Measurements from ENCODE around the gene TTLL4.
"Not testable (repeated sequence)": the region's sequence is repeated elsewhere in the genome, so short reads cannot be mapped to it uniquely, and the experiment has no call there.

Gene TTLL4

DNA sequence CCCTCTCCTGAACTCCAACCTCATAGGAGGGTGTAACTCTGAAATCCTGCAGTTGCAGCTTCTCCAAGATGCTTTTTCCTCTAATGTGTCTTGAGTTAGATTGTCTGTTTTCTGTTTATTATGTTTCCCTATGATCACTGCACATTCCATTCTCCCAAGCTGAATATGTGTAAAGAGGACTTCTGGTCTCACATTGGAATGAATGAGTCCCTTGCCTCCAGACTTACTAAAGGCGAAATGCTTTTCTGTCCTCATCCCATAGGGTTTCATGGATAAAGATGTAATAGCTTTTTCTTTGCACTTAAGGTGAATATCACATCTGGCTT lies 35.8 kb downstream of the TTLL4 start:
- DNase-seq: no peak

DNA sequence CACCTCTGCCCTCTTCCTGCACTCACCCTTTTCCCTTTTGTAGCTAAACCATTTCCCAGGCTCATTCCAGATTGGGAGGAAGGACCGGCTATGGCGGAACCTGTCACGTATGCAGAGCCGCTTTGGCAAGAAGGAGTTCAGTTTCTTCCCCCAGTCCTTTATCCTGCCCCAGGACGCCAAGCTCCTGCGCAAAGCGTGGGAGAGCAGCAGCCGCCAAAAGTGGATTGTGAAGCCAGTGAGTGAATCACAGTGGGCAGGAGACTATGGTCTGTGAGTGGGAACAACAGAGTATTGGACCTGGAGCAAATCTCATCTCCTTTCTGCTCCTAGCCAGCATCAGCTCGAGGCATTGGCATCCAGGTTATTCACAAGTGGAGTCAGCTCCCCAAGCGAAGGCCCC lies 36.3 kb downstream of the TTLL4 start:
- DNase-seq: no peak

DNA sequence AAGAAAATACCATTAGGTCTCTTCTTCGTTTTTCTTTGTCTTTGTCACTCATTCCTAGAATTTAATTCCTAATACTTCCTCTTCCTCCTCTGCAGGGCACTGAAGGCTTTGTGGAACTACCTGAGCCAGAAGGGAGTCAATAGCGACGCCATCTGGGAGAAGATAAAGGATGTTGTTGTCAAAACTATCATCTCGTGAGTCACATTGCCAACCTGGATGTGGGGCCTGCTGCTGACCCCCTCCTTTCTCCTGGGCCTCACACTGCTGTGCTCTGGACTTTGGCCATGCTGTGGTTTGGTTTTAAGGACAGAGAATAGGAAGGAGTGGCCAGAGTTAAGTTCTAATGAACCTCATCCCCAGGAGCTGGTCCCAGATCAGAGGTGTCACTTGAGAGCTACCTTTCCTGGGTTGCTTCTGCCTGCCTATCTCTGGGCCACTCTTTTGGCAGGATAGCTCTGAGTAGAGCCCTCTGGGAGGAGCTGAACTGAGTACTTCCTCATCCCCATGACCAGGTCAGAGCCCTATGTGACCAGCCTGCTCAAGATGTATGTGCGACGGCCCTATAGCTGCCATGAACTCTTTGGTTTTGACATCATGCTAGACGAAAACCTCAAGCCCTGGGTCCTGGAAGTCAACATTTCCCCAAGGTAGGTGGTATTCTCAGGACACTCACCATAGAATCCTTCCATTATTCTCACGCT lies 38.3 kb downstream of the TTLL4 start:
- DNase-seq: no peak

DNA sequence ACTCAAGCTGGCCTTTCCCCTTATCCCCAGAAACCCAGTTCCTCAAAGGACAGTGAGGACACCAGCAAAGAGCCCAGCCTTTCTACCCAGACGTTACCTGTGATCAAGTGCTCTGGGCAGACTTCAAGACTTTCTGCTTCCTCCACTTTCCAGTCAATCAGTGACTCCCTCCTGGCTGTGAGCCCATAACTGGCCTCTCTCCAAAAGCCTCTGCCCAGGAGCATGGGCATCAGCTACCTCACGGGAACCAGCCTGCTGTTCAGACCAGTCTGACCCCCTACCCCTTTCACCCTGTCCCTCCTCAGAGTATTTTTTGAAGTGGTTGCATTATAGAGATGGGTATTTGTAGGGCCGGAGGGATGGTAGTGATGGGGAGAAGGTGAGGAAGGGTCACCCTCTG lies 43.6 kb downstream of the TTLL4 start:
- no peak for DNase-seq

DNA sequence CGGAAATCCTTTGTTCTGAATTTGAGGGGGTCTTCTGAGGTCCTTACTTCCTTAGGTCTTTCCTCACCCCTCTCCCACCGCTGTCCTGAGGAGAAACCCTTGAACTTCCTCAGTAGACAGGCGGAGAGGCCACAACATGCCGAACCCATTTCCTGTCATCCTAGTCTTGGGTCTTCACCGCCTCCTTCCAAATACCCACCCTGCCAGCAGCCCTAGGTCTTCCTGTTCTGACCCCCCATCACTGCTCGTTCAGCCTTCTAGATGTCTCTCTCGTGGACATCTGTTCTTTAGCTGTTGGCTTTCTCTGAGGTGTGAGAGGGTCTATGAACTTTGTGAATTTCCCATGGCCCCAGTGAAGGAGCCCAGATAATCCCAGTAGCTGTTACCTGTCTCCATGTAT lies 44.1 kb downstream of the TTLL4 start:
- DNase-seq: no peak

DNA sequence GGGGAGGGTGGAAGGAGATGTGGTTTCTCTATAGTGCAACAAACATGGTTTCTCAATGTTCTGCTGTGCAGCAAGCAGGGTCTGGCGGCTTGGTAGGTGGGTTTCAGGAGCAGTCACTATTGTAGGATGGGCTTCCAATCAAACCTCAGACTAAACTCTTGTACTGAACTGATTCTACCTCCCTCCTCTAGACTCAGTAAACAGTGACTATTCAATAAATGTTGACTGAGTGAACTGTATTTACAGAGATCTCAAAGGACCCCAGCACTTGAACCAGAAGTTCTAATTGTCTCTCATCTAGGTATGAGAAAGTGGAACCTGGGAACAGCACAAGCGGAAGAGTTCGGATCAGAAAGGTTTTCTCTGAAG lies 44.5 kb downstream of the TTLL4 start:
- DNase-seq: no peak

DNA sequence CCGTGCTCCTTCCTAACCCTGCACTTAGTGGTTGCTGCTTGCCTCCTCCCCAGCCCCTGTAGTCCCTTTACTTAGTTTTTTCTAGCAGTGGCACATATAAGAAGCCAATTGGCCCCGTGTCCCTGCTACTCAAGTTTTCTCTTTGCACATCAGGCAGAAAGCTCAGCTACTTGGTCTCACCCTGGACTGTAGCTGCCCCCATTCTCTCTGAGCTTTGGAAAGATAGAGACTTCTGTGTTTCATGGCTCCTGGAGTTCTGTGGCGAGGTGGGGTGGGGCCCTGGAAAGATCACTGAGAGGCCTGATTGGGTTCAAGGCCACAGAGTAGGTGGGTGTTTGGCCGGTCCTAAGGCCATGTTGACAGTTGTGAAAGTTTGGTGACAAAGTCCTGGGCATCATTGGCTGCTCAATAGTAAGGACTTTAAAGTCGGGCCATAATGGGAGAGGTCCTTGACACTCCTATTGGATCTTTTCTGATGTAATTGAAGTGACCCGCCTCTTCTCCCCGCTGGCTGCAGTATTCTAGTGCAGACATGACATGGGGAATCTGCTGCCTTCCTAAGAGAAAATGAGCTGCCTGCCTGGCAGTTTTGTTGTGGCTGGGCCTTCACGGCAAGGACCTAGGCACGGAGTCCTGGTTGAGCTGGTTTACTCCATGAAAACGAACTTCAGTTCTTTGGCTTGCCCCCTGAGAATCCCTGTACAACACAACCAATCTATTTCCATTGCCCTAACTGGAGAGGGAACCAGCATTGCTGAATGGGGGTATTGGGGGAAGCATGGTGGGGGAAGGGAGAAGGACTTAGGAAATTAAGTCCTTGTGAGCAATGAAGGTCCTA lies 45.2 kb downstream of the TTLL4 start:
- DNase-seq: no peak

DNA sequence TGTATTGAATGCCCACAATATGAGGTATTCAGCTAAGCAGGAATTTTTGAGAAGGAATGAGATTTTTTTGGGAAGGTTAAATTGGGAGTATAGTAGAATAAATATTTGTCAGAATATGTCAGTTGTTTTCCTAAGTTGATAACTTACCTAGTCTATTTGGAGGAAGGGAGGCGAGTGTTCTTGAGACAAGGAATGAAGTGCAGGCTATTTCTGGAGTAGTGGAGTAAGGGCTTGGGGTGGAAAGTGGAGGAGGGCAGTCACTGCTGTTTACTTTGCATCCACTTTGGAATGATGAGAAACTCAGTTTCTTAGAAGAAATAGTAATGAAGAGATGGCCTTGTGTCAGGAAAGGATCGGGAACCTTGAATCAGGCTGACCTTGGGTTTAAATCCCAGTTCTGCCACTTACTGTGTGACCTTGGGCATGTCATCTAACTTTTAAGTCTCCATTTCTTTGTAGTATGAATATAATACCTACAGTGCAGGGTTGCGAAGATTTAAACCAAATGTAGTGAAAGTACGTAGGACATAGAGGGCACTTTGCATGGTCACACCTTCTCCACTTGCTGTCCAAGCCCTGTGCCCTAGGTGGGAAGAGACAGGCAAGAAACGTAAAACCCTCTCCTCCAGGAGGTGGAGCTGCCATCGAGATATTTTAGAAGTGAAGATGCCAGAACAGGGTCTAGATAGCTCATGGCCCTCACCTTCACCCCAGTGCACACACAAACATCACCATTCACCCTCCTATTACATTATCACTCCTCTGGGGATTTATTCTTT lies 46.2 kb downstream of the TTLL4 start:
- no peak for DNase-seq

DNA sequence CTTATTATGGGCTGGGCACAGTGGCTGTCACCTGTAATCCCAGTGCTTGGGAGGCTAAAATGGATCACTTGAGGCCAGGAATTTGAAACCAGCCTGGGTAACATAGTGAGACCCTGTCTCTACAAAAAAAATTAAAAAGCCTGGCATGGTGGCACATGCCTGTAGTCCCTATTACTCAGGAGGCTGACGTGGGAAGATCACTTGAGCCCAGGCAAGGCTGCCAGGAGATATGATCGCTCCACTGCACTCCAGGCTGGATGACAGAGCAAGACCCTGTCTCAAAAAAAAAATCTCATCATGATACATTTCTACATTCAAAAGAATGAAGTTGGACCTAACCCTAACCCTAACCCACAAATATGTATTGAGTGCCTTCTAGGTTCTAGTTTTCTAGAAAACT lies 51.2 kb downstream of the TTLL4 start:
- no peak for DNase-seq

DNA sequence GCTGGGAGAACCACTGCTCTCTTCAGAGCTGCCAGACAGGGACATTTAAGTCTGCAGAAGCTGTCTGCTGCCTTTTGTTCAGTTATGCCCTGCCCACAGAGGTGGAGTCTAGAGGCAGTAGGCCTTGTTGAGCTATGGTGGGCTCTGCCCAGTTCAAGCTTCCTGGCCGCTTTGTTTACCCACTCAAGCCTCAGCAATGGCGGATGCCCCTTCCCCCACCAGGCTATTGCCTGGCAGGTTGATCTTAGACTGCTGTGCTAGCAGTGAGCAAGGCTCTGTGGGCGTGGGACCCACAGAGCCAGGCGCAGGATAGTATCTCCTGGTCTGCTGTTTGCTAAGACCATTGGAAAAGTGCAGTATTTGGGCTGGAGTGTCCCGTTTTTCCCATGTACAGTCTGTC lies 62.1 kb downstream of the TTLL4 start:
- DNase-seq: not testable (repeated sequence)

DNA sequence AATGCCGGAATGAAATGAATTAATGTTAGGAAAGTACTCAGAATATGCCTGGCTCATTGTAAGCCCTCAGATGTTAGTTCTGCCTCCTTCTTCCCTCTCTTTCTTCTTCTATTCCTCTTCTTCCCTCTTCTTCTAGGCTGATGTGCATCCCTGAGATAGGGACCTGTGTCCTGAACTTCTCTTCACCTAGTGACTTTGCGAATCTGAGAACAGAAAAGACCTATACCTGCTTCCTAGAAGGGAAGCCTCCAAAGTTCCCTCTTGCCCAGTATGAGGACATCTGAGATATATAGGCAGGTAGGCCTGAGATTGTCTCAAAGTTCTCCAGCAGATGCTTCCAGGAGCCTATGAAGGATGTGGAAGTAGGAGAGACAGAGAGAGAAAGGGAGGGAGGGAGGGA lies 63.2 kb downstream of the TTLL4 start:
- DNase-seq: no peak

DNA sequence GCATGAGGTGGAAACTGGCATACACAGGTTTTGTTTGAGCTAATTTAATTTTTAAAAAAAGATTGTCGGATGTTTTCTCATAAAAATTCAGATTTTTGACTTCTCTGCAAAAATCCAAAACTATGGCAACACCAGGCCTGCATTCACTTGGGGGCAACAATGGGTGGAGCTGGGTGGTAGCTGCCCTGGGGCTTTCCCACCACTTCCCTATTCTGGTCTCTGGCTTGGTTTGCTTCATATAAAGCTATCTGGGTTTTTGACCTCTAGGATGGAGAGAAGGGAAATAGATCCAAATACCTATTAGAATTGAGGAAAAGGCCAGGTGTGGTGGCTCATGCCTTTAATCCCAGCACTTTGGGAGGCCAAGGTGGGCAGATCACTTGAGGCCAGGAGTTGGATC lies 65.9 kb downstream of the TTLL4 start:
- no peak for DNase-seq

DNA sequence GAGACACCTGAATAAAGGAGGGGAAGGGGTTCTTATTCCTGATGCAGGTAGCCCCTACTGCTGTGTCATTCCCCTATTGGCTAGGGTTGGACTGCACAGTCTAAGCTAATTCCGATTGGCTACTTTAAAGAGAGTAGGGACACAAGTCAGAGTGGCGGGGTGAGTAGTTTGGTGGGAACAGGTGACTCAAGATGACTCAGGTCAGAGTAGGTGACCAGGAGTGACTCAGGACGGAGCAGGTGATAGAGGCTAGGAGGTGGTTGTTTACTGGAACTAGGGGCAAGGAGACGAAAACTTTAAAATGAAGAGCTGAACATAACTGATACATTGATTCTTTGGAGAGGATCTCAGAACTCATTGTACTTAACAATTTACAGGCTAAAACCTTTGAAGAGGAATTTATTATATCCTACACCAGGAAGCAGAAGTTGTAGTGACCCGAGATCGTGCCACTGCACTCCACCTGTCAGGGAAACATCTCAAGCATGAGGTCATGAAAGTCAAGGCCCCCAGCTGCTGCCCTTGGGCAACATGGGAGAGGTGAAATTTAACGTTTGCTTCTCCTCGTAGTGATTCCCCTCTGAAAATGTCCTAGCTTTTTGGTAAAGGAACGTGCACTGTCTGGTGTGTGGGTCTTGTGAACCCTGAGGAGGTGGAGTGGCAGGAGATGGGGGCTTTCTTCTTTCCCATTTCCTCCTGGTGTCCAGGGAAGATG lies 66.8 kb downstream of the TTLL4 start:
- no peak for DNase-seq

DNA sequence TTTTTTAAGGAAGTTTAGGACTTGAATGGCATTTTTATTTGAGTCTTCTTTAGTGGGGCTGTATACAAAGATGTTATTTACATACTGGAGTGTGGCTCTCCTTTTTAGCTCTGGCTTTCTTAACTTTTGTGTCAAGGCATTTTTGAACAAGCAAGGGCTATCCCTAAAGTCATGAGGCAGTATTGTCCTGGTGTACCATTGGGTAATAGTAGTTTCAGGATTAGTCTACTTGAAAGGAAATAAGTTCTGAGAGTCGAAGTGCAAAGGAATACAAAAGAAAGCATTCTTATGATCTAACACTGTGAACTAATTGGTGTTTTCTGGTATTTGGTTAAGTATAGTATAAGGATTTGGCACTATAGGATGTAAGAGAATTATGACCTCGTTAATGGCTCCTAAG lies 69.4 kb downstream of the TTLL4 start:
- DNase-seq: no peak

DNA sequence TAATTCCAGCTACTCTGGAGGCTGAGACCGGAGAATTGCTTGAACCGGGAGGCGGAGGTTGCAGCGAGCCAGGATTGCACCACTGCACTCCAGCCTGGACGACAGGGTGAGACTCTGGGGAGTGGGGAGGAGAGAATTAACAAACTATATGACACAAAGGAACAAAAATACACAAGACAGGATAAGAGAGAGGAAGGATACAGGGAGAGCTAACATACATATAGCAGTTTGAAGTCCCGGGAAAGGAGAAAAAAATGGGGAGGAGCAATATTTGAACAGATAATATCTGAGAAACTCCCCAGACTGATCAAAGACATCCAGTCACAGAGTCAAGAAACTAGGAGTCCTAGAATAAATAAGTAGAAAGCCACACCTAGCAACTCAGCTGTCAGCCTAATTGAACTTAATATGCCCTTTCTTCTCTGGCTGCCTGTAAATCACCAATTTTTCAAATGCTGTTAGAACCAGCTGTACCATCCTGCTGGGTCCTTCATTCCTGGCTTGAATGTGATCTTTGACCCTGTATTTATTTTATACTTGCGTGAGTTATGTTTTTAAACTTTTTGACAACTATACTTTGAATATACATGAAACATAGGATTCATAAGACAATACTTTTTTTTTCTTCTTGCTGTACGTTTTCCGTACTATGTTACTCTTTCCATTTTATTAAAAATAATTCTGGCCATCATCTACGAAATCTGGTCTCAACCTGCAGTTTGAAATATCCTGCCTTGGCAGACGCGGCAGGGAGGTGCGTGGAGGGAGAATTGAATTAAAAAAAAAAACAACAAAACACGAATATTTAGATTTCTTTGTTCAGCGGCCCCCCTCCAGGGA lies 70.4 kb downstream of the TTLL4 start:
- no peak for DNase-seq

DNA sequence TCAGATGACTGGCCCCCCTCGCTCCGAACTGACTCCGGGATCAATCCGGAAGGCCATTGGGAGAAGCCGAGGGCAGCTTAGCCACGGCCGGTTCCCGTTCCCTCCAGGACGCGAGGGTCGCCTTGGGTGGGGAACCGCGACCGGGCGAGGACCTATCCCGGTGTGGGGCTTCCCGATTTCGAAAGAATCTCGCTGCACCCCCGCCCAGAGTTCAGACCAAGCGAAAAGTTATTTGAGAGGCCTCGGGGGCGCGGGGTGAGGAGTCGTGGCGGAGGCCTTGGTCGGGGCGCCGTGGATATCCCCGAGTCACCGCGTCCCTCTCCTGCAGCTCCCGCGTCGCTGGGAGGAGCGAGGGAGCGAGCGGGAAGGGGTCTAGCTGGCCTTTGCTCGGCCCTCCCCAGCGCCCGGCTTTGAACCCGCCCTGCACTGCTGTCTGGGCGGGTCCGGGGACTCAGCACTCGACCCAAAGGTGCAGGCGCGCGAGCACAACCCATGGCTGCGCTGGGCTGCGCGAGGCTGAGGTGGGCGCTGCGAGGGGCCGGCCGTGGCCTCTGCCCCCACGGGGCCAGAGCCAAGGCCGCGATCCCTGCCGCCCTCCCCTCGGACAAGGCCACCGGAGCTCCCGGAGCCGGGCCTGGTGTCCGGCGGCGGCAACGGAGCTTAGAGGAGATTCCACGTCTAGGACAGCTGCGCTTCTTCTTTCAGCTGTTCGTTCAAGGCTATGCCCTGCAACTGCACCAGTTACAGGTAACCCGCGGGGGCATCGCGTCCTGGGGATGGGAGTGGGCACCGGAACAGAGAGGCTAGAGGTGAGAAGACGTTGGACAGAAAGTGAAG lies 71.3 kb downstream of the TTLL4 start, which contains the start of gene CYP27A1:
TSS of gene CYP27A1 (plus strand) at position 457 of the 837 bp plus-strand sequence. CDS start at position 493, 36 bp downstream.
- DNase-seq: no peak

DNA sequence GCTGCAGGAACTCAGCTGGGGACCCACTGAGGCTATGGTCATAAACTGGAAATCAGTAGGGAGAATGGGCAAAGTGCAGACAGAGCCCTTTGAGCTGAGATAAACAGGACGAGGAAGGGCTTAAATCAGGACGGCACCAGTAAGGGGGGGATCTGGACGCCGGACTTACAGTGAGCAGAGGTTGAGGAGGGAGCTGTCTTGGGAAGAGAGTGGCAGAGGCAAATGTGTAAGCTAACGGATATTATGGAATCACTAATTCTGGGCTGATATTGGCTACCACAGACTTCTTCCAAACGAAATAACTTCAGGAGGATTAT lies 71.9 kb downstream of the TTLL4 start:
- no peak for DNase-seq

DNA sequence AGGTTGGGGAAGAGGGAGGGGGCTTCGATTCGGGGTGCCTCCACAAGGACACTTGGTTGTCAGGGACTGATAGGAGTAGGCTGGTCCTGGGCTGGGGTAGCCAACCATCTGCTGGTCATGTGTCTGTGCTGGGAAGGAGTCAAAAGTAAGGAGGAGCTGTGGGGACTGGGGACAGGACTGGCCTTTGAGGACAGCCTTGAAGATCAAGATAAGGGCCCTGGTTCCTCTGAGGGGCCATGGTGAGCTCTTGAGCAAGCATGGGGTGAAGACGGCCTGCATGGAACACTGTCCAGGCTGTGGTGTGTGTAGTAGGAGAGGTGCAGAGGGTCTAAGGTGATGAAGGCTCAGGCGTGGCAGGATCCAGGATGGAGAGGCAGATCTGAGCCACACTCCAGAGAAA lies 73.1 kb downstream of the TTLL4 start:
- no peak for DNase-seq

DNA sequence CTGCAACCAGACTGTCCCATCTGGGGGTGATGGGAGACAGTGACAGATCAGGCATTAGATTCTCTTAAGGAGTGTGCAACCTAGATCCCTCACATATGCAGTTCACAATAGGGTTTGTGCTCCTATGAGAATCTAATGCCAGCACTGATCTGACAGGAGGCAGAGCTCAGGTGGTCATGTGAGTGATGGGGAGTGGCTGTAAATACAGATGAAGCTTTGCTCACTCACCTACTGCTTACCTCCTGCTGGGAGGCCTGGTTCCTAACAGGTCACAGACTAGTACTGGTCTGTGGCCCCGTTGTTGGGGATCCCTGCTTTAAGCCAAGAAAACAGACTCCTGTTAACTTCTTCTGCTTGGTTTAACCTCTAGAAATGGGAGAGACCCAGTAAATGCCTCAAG lies 74.5 kb downstream of the TTLL4 start:
- no peak for DNase-seq

DNA sequence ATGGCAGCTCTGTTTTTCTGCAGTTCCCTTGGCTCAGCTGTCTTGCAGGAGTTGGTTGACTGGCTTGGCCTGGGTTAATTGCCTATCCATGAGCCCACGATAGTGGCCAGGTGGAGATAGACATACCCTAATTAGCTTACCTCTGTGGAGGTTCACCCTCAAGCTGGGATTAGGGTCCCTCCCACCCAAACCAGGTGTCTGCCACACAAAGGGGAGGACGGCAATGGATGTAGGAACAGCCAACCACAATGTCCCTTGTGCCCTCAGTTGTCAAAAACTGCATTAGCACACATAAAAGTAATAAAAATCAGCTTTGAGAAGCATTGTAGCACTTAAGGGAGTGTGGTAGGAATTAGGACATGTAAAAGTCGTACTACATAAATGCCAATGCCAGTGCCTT lies 75.5 kb downstream of the TTLL4 start:
- no peak for DNase-seq

DNA sequence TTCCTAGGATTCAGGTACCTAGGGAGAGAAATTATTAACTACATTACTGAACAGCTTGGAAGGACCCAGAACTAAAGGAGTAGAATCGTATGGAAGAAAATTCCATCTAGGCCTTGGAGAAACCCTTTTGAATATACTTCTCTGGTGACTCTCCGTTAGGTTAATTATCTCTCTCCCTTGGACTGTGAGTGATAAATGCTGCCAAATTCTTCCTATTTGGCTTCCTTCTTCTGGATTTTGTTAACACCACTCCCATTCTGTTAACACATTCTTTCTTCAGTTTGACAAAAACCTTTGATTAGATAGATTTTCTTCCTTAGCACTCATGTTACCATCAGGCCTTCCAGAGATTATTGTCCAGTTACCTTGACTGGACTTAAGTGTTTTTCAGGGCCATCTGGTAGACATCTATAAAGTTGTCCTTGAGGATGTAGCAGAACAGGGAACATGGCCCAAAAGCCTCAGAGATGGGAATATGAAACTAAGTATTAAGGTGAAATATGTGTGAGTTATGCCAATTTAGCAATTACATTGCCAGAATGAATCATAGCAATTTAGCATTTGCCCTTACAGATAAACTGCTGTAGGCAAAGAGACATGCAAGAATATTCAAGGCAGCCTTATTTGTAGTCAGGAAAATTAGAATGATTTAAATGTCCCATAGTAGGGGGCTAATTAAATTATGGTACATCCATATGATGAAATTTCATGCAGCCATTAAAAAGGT lies 78.1 kb downstream of the TTLL4 start:
- no peak for DNase-seq
